Small intestine (tissue), 16 donors: Measurements from ENCODE around the gene OR2M2. TPM values are rescaled to one million over a fixed set of nuclear protein-coding genes. Genes with fewer than 3 reads are reported as not detected.

Experiments used
- DNase-seq, 2 donors: peaks; one replicate each; pipeline versions ENCODE4 v3.0.0 to v3.0.0-alpha.2; 2013
- FAIRE-seq: peaks from 2 replicates; lab custom pipeline; 2012; peaks lifted over from hg19 to GRCh38; lab: Jason Lieb, UNC
- H3K27ac ChIP-seq, 3 donors: one replicate each; pipeline ENCODE4 v1.5.1; 2013; ENCODE audit warnings: low read length in 2 of 3, mild to moderate bottlenecking in 2 of 3, control low read depth in 1 of 3, inconsistent platforms in 1 of 3, low read depth in 1 of 3, moderate library complexity in 1 of 3
- H3K27me3 ChIP-seq, 3 donors: one replicate each; pipeline ENCODE4 v1.6.1; 2013; ENCODE audit warnings: low read length in 3 of 3, inconsistent platforms in 1 of 3; ENCODE audit not compliant: control insufficient read depth in 3 of 3, insufficient read depth in 3 of 3
- H3K36me3 ChIP-seq, 3 donors: one replicate each; pipeline ENCODE4 v1.6.1; 2013; ENCODE audit warnings: low read length in 3 of 3, inconsistent platforms in 1 of 3, low read depth in 1 of 3, mild to moderate bottlenecking in 1 of 3, moderate library complexity in 1 of 3; ENCODE audit not compliant: control insufficient read depth in 3 of 3, insufficient read depth in 2 of 3
- H3K4me1 ChIP-seq, 3 donors: one replicate each; pipeline ENCODE4 v1.6.1; 2013; ENCODE audit warnings: low read length in 2 of 3, inconsistent platforms in 1 of 3, low read depth in 1 of 3, mild to moderate bottlenecking in 1 of 3, moderate library complexity in 1 of 3; ENCODE audit not compliant: control insufficient read depth in 3 of 3, insufficient read depth in 2 of 3
- H3K4me3 ChIP-seq, 3 donors: one replicate each; pipeline ENCODE4 v1.5.1; 2013; ENCODE audit warnings: low read length in 3 of 3, control low read depth in 1 of 3, inconsistent platforms in 1 of 3, low read depth in 1 of 3, mild to moderate bottlenecking in 1 of 3, moderate library complexity in 1 of 3
- H3K9me3 ChIP-seq, 2 donors: one replicate each; pipeline ENCODE4 v1.6.1; 2013; ENCODE audit warnings: low read depth in 1 of 2, low read length in 1 of 2; ENCODE audit not compliant: control insufficient read depth in 2 of 2, insufficient read depth in 1 of 2
- WGBS, 3 donors: extraction: QIAGEN DNeasy Blood & Tissue Kit; methylation state at CpG; one replicate each; pipeline ENCODE4 v1.1.7; 2013; 5-methylcytosine and 5-hydroxymethylcytosine counted together
- long read RNA-seq, 10 donors: transcript quantifications; one replicate each; lab custom pipeline, GENCODE V29; 2026
- polyA plus RNA-seq, 4 donors: library from polyadenylated mRNA; stranded (reverse) in 3 of 4; unstranded in 1 of 4; fragments of 200-250 nt in 3 of 4; fragments of 120-200 nt in 1 of 4; gene quantifications; one replicate each; pipeline versions ENCODE4 v1.2.1 to v1.2.3, GENCODE V29; 2013
- donor health status: healthy with polysubstance abuse.
- donor health status: control.
- donor health status: control.
- donor health status: Bipolar disorder and iron deficiency.
- donor health status: healthy.

The OR2M2 gene, protein sequence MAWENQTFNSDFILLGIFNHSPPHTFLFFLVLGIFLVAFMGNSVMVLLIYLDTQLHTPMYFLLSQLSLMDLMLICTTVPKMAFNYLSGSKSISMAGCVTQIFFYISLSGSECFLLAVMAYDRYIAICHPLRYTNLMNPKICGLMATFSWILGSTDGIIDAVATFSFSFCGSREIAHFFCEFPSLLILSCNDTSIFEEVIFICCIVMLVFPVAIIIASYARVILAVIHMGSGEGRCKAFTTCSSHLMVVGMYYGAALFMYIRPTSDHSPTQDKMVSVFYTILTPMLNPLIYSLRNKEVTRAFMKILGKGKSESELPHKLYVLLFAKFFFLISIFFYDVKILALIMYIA
- not detected for polyA plus RNA-seq
- long read RNA-seq, donor 1, result 0 reads
- long read RNA-seq, donor 2, result 0 reads
- long read RNA-seq, donor 3, result 0 reads
- long read RNA-seq, donor 4, result 0 reads
- long read RNA-seq, donor 5, result 0 reads
- long read RNA-seq, donor 6, result 0 reads
- long read RNA-seq, donor 7, result 0 reads
- long read RNA-seq, donor 8, result 0 reads
- long read RNA-seq, donor 9, result 0 reads
- long read RNA-seq, donor 10, result 0 reads

DNA sequence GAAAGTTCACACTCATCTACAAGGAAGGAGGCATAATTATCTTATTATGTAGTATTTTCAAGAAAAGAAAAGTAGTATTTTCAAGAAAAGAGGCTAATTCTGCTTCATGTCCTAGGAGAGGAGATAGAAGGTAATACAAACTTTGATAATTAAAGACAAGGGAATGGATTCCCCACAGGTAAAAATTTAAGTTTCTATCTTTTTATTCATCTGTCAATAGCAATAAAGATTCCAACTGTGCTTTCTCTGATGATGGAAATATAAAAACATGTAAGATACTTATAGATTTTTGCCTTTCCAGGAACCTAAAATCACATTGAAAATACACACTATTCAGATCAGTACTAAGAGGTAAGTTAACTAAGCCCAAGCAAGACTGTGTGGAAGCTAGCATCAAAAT, at the start of gene OR2M2:
TSS of gene OR2M2 (plus strand) at position 301 of the 400 bp plus-strand sequence. CDS start 5,165 bp downstream, outside the sequence.
- Histone ChIP-seq H3K4me1 (no peaks in the 10 kb centered on the region), H3K27ac (no peak within 1 kb of the TSS), H3K4me3 (no peak within 1 kb of the TSS), H3K9me3 (peaks cover 0 to 3% of the 10 kb centered on the region in 2 donors), H3K27me3 (no peaks in the 10 kb centered on the region), H3K36me3 (no peaks in the 10 kb centered on the region)
- DNase-seq (no peak), FAIRE-seq (no peak)

DNA sequence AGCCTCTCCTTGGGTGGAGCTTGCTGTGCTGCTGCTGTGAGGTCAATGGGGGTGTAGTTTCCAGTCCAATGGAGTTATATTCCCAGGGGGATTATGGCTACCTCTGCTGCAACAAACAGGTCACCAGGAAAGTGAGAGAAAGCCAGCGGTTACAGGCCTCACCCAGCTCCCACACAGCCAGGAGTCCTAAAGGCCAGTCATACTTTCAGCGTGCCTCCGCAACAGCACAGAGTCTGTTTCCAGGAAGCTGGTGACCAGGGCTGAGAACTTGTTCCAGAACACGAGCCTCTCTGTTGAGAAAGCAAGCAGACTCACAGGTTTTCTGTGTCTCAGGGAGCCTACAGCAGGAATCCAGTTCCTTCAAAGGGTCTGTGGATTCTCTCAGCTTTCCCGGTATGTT, 47.0 kb upstream of the OR2M2 start:
- DNase-seq (no peak), FAIRE-seq (no peak)
- H3K36me3 ChIP-seq, result no peaks in the 10 kb centered on the region
- H3K9me3 ChIP-seq, result peaks cover 2 to 24% of the 10 kb centered on the region in 2 donors
- H3K4me1 ChIP-seq, result no peaks in the 10 kb centered on the region
- no peaks in the 10 kb centered on the region for H3K27me3 ChIP-seq
- H3K4me3 ChIP-seq, result no peak overlapping the region
- WGBS, 3 donors, result 77 to 81% (median 79%) methylated on average over 5 of the region's 5 CpGs
- no peak overlapping the region for H3K27ac ChIP-seq

DNA sequence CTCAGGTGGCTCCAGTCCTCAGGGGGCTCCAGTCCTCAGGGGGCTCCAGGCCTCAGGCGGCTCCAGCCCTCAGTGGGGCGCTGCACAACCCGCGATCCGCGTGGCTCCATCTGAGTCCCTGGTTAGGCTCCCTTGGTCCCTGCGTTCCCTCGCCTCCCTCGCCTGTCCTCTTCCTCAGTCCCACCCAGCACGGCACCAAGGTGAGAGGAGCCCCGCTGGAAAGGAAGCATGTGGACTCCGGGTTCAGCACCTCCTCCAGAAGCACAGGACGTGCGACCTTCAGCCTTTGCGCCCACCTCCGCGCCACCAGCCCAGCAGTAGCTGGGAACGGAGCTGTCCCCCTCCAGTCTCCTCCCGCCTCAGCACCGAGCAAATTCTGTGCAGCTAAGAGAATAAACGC, 37.8 kb upstream of the OR2M2 start:
- Histone ChIP-seq H3K9me3 (peaks cover 0 to 11% of the 10 kb centered on the region in 2 donors), H3K27me3 (no peaks in the 10 kb centered on the region), H3K4me3 (no peak overlapping the region), H3K27ac (no peak overlapping the region), H3K4me1 (no peaks in the 10 kb centered on the region), H3K36me3 (no peaks in the 10 kb centered on the region)
- 73 to 79% (median 77%) methylated on average over 21 of the region's 21 CpGs for WGBS, 3 donors
- no peak for DNase-seq
- no peak for FAIRE-seq

DNA sequence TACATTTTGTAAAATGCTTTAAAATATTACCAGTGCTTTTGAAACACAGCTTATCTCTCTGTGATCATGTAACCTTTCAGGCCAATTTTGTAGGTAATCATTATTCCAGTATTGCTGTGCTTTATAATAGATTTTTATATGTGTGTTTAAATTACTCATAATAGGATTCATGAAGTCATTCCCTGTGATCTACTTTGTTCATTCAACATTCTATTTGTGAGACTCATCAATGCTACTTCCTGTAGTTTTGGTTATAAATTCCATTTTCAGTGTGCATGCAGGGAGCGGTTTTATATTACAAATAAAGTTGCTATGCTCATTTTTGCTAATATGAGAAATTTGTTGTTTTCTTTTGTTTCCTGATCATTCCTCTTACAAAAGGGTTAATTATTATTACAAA, 33.8 kb upstream of the OR2M2 start:
- H3K27ac ChIP-seq, result no peak overlapping the region
- no peaks in the 10 kb centered on the region for H3K36me3 ChIP-seq
- no peaks in the 10 kb centered on the region for H3K27me3 ChIP-seq
- WGBS, 3 donors, result 71 to 83% (median 79%) methylated on average over 1 of the region's 1 CpG
- DNase-seq (no peak), FAIRE-seq (no peak)
- H3K4me1 ChIP-seq, result no peaks in the 10 kb centered on the region
- no peak overlapping the region for H3K4me3 ChIP-seq
- peaks cover 0 to 9% of the 10 kb centered on the region in 2 donors for H3K9me3 ChIP-seq

DNA sequence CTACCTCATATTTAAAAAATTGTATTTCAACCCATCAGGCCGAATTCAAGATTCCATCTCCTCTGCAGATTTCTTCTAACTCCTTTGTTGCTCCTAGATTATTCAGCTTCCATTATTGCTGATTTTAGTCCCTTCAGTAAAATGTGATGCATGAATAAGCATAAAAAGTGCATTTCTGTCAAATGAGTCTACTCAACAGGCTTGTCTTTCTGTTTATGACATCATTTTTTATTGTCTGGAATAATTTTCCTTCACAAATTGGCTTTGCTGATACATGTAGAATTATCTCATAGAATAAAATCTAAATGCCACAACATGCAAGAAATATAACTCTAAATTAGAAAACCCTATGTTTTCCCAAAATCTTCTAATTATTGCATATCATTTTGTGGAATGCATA, 31.3 kb upstream of the OR2M2 start:
- peaks cover 0 to 1% of the 10 kb centered on the region in 2 donors for H3K9me3 ChIP-seq
- FAIRE-seq (no peak), DNase-seq (no peak)
- H3K27ac ChIP-seq, result no peak overlapping the region
- no peak overlapping the region for H3K4me3 ChIP-seq
- H3K4me1 ChIP-seq, result no peaks in the 10 kb centered on the region
- 18 to 44% (median 43%) methylated on average over 1 of the region's 1 CpG for WGBS, 3 donors
- H3K36me3 ChIP-seq, result no peaks in the 10 kb centered on the region
- no peaks in the 10 kb centered on the region for H3K27me3 ChIP-seq

DNA sequence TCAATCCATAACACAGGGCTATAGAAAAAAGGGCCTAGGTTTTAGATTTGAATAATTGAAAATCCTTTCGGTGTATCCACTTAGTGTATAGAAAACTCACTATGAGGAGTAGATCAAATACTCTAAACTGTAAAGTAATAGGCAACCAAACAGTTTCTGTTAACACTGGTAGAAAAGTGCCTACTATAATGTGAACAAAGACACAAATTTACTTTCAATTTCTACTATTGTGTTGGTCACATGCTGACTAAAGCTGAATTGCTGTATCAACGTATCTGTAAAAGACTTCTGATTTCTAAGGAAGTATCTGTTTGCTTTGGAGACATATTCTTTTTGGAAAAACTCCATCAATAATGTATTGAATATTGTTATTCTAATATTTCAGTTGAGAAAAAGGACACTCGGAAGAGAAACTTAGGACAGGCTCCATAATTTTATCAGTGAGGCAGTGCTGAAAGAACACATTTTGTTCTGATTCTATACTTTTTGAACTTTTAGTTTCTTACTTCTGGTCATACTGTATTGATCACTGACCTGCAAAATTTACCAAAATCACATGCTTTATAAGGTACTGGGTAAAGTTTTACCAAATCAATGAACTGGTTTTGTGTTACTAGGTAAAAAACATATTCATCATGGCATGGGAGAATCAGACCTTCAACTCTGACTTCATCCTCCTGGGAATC, 30.0 kb upstream of the OR2M2 start, which contains the start of gene OR2M5:
TSS of gene OR2M5 (plus strand) at position 636 of the 686 bp plus-strand sequence. CDS start at position 636, 0 bp downstream.
- FAIRE-seq (no peak), DNase-seq (no peak)
- Histone ChIP-seq H3K4me3 (no peak within 1 kb of the TSS), H3K36me3 (no peaks in the 10 kb centered on the region), H3K9me3 (peaks cover 0 to under 1% of the 10 kb centered on the region in 2 donors), H3K27me3 (no peaks in the 10 kb centered on the region), H3K27ac (no peak within 1 kb of the TSS), H3K4me1 (no peaks in the 10 kb centered on the region)
- WGBS, 3 donors, result 85 to 87% (median 86%) methylated on average over 3 of the region's 3 CpGs

DNA sequence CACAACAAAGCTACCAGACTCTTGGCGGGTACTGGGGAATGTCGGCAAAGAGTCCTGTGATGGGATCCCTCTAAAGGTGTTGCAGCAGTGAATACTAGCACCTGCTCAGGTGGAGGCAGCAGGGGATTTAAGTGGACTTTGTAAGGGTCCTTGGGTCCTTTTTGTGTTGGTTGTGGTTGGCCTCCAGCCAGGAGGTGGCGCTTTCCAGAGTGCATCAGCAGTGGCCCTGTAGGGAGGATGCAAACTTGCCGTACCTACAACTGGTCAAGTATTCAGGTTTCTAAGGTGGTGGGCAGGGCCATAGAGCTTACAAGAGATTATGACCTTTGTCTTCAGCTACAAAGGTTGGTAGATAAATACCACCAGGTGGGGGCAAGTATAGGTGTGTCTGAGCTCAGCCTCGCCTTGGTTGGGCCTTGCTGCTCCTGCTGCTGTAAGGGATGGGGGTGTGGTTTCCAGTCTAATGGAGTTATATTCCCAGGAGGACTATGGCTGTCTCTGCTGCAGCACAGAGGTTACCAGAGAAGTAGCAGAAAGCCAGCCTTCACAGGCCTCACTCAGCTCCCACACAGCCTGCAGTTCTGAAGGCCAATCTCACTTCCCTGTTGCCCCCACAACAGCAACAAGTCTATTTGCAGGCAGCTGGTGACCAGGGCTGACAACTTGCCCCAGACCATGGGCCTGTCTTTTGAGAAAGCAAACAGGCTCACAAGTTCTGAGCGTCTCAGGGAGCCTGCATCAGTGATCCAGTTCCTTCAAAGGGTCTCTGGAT, 22.4 kb upstream of the OR2M2 start:
- H3K27me3 ChIP-seq, result no peaks in the 10 kb centered on the region
- no peak for DNase-seq
- no peak overlapping the region for H3K4me3 ChIP-seq
- no peak overlapping the region for H3K27ac ChIP-seq
- 71 to 79% (median 79%) methylated on average over 6 of the region's 6 CpGs for WGBS, 3 donors
- no peaks in the 10 kb centered on the region for H3K36me3 ChIP-seq
- H3K4me1 ChIP-seq, result no peaks in the 10 kb centered on the region
- FAIRE-seq, result no peak
- H3K9me3 ChIP-seq, result peaks cover 0 to 16% of the 10 kb centered on the region in 2 donors

DNA sequence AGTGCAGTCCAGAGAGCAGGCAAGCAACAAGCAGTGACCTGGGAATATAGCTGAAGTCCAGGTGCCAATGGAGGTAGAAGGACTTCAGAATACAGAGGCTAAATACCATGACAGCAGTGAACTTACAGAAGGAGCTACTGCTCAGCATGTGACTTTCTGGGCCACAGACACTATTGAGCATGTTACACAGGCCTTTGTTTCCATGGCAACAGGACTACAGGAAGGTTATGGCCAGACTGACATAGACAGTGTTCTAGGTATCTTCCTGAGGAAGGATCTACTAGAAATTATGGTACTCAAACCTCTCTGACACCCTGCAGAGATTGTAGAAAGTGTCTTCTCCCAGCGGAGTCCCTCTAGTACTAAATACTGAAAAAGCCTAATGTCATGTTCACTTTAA, 18.7 kb upstream of the OR2M2 start:
- Histone ChIP-seq H3K4me1 (no peaks in the 10 kb centered on the region), H3K9me3 (peaks cover 0 to 14% of the 10 kb centered on the region in 2 donors), H3K4me3 (no peak overlapping the region), H3K27me3 (no peaks in the 10 kb centered on the region), H3K27ac (no peak overlapping the region), H3K36me3 (no peaks in the 10 kb centered on the region)
- FAIRE-seq (no peak), DNase-seq (no peak)
- 41 to 73% (median 45%) methylated on average over 1 of the region's 1 CpG for WGBS, 3 donors
